Kidney (tissue), 14 donors: ENCODE results near the gene CD180. TPM values are rescaled to one million over a fixed set of nuclear protein-coding genes. Genes with fewer than 3 reads are reported as not detected.

ENCODE experiments used
- DNase-seq, 5 donors: peaks; one replicate each; pipeline ENCODE4 v3.0.0-alpha.2; 2013 to 2020
- FAIRE-seq: peaks from 2 replicates; lab custom pipeline; 2012; peaks lifted over from hg19 to GRCh38; lab: Jason Lieb, UNC
- H3K27ac ChIP-seq, 2 donors: one replicate each; pipeline ENCODE4 v1.7.0; 2013; ENCODE audit warnings: low read depth in 2 of 2, low read length in 2 of 2, inconsistent platforms in 1 of 2
- H3K27me3 ChIP-seq: one replicate; pipeline ENCODE4 v1.7.1; 2013; ENCODE audit warnings: low read length, inconsistent platforms; ENCODE audit not compliant: control insufficient read depth, insufficient read depth
- H3K36me3 ChIP-seq, 3 donors: one replicate each; pipeline versions ENCODE4 v1.7.0 to v1.7.1; 2013; ENCODE audit warnings: low read length in 3 of 3, control low read depth in 1 of 3, inconsistent platforms in 1 of 3; ENCODE audit not compliant: insufficient read depth in 3 of 3, control insufficient read depth in 2 of 3
- H3K4me1 ChIP-seq, 3 donors: one replicate each; pipeline versions ENCODE4 v1.7.0 to v1.7.1; 2013; ENCODE audit warnings: low read length in 3 of 3, inconsistent platforms in 1 of 3, low read depth in 1 of 3; ENCODE audit not compliant: control insufficient read depth in 2 of 3, insufficient read depth in 2 of 3
- H3K4me3 ChIP-seq, 3 donors: one replicate each; pipeline versions ENCODE4 v1.7.0 to v1.8.1; 2013; ENCODE audit warnings: low read length in 3 of 3, control low read depth in 1 of 3, inconsistent platforms in 1 of 3
- H3K9ac ChIP-seq, 3 donors: one replicate each; pipeline versions ENCODE4 v1.7.0 to v1.7.1; 2013; ENCODE audit warnings: low read length in 3 of 3, control low read depth in 1 of 3, inconsistent platforms in 1 of 3
- H3K9me3 ChIP-seq, 3 donors: one replicate each; pipeline versions ENCODE4 v1.7.0 to v1.7.1; 2013; ENCODE audit warnings: low read length in 3 of 3, control low read depth in 1 of 3, inconsistent platforms in 1 of 3; ENCODE audit not compliant: control insufficient read depth in 2 of 3, insufficient read depth in 1 of 3
- CTCF ChIP-seq: IDR thresholded peaks from 3 replicates; pipeline ENCODE4 v1.5.1; 2012; ENCODE audit warnings: mild to moderate bottlenecking, moderate library complexity, borderline replicate concordance; ENCODE audit not compliant: insufficient read depth; ENCODE audit errors: extremely low read depth
- intact Hi-C: fragments of 100-400 bp; cut with DNase I; formaldehyde crosslinking; loops from one replicate; pipeline ENCODE4 v1.11.1; 2022
- polyA plus RNA-seq: library from polyadenylated mRNA; stranded (reverse); fragments of 350-450 nt; fragmentation: Illumina TruSeq; extraction: RNeasy Lipid Tissue Mini Kit (QIAGEN cat#74804); gene quantifications from one replicate; pipeline ENCODE4 v1.2.3, GENCODE V29; 2014; ENCODE audit warnings: low read depth, low replicate concordance; ENCODE audit not compliant: insufficient read depth
- total RNA-seq: library from RNA; stranded (reverse); fragmentation: NEBNext Ultra II Directional; extraction: Animal tissue kit (Norgen Biotek cat#: 25700); gene quantifications from one replicate; pipeline ENCODE4 v1.2.1, GENCODE V29; 2021
- donor health status: control.
- donor health status: control.
- donor health status: control.
- donor health status: control.
- donor health status: control.
- donor health status: DM: yes; HTN: yes; CAD: no.
- donor health status: Normal renal cell carcinoma (clear cell type).

The CD180 gene
- total and polyA plus RNA-seq, 2 donors from 2014 or later, result 0.28 to 3.3 TPM

GRCh38 chr5:67223211-67223610 is 26.6 kb upstream of the CD180 start:
- no peak for TF ChIP-seq CTCF
- Histone ChIP-seq H3K36me3 (no peaks in the 10 kb centered on the region), H3K27me3 (no peaks in the 10 kb centered on the region), H3K4me1 (no peaks in the 10 kb centered on the region), H3K4me3 (no peak overlapping the region), H3K27ac (no peak overlapping the region), H3K9me3 (no peaks in the 10 kb centered on the region), H3K9ac (no peak overlapping the region)
- no peak for DNase-seq
- no peak for FAIRE-seq
- intact Hi-C loops, result no loop called here

- no peak overlapping the region for H3K4me3 ChIP-seq
- H3K27ac ChIP-seq, result no peak overlapping the region
Measured at GRCh38 chr5:67222243-67223025, 25.8 kb upstream of the CD180 start.

GRCh38 chr5:67221487-67222242 is 25.1 kb upstream of the CD180 start:
- no peaks in the 10 kb centered on the region for H3K27me3 ChIP-seq
- FAIRE-seq, result no peak
- no peak for TF ChIP-seq CTCF

More at GRCh38 chr5:67222243-67223025, 25.8 kb upstream of the CD180 start:
- no peak for TF ChIP-seq CTCF
- Histone ChIP-seq H3K4me1 (no peaks in the 10 kb centered on the region), H3K36me3 (no peaks in the 10 kb centered on the region), H3K9ac (no peak overlapping the region), H3K27me3 (no peaks in the 10 kb centered on the region), H3K9me3 (no peaks in the 10 kb centered on the region)
- DNase-seq (no peak), FAIRE-seq (no peak)
- intact Hi-C loops, result no loop called here

More at GRCh38 chr5:67221487-67222242, 25.1 kb upstream of the CD180 start:
- H3K4me1 ChIP-seq, result no peaks in the 10 kb centered on the region
- H3K9me3 ChIP-seq, result no peaks in the 10 kb centered on the region
- H3K4me3 ChIP-seq, result no peak overlapping the region
- no peak overlapping the region for H3K9ac ChIP-seq
- intact Hi-C loops, result no loop called here
- H3K27ac ChIP-seq, result no peak overlapping the region
- DNase-seq, result no peak
- no peaks in the 10 kb centered on the region for H3K36me3 ChIP-seq
